Left ventricle myocardium superior (tissue), 1 donor: Measurements from ENCODE around the gene CCDC178. TPM values are rescaled to one million over a fixed set of nuclear protein-coding genes. Genes with fewer than 3 reads are reported as not detected.
"Not testable (repeated sequence)": the region's sequence is repeated elsewhere in the genome, so short reads cannot be mapped to it uniquely, and the experiment has no call there.

Experiments used
- ATAC-seq: fragments of 200-7000 bp; cut with Tn5 transposase; one replicate; pipeline ENCODE4 v1.9.1; 2020; ENCODE audit warnings: mild to moderate bottlenecking, moderate library complexity
- DNase-seq: peaks from one replicate; pipeline ENCODE4 v3.0.0-alpha.2; 2020
- intact Hi-C: fragments of 100-400 bp; cut with micrococcal nuclease; formaldehyde crosslinking; loops from one replicate; pipeline ENCODE4 v1.11.0; 2022
- long read RNA-seq: library from polyadenylated mRNA; unstranded; transcript quantifications from one replicate; pipeline ENCODE4 v2.0.0, GENCODE V29; 2021
- total RNA-seq: library from RNA; stranded (reverse); fragmentation: NEBNext Ultra II Directional; extraction: Animal tissue kit (Norgen Biotek cat#: 25700); gene quantifications from one replicate; pipeline ENCODE4 v1.2.1, GENCODE V29; 2021
- donor health status: DM: no; HTN: yes; CAD: no; lungs with severe emphysema.

The CCDC178 gene, protein sequence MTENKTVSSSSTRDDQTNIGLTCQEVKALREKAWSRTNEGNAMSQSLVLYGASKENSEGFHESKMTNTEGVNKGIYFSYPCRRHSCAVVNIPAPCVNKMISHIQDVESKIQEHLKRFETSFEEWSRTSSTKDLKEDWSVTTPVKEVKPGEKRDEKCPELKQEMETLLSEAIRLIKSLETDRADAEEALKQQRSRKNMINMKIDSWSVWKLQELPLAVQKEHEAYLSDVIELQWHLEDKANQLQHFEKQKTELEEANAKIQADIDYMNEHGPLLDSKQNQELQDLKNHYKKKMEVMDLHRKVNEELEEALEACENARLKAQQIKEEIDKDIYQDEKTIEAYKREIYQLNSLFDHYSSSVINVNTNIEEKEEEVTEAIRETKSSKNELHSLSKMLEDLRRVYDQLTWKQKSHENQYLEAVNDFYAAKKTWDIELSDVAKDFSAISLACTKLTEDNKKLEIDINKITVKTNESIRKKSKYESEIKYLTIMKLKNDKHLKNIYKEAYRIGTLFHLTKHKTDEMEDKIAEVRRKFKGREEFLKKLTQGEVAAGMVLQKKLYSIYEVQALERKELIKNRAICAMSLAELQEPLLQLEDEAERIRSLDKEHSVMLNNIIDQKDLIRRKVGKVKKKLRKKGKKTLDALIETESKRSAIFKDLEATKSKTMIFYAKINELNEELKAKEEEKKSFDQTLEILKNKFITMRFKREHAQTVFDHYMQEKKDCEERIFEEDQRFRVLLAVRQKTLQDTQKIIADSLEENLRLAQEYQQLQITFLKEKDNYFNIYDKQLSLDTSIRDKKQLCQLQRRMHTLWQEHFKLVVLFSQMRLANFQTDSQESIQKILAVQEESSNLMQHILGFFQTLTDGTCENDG
- total RNA-seq, result 0.55 TPM
- long read RNA-seq, result 0 reads

DNA sequence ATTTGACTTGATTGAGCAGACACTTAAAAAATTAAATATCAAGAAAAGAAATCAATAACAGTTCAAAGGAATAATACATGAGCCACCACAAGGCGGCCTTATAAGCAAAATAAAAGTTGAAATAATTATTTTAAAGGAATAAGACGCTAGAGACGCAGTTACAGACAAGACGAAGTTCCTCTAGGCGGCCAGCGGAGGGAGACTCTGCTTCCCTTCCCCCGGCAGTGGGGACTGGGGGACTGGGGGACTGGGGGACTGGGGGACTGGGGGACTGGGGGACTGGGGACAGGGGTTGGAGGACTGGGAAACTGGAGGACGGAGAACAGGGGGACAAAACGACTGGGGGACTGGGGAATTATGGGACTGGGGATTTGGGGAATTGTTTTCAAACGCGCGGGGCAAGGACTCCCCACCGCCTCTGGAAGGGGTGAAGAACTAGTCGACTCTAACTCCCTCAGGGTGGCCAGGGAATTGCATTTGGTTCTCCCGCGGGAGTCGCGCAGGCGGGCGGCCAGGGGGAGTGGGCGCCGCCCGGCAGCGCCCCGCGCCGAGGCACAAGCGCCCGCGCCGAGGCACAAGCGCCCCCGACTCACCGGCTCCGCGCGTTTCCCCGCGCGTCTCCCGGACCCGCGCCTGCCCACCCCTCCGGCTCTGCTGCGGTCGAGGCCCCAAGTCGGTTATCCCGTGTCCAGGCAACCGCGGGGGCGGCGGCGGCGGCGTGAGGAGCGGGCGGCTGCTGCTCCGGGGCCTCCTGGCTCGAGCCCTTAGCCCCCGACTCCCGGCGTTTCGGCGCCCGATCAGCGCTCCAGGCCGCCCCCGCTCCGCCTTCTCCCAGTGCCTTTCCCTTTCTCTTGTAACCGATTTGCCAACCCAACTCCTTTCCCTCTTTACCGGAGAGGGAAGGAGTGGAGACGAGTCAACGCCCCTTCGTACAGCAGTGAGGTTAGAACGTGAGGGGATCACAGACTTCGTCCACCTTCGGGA is at the start of gene CCDC178:
Gene CCDC178 (minus strand): TSS at position 662 of the 984 bp plus-strand sequence. CDS start 28,633 bp downstream, outside the sequence.
- intact Hi-C loops, result no loop called here
- DNase-seq (peak; percentile 37), ATAC-seq (peak; percentile 88)

DNA sequence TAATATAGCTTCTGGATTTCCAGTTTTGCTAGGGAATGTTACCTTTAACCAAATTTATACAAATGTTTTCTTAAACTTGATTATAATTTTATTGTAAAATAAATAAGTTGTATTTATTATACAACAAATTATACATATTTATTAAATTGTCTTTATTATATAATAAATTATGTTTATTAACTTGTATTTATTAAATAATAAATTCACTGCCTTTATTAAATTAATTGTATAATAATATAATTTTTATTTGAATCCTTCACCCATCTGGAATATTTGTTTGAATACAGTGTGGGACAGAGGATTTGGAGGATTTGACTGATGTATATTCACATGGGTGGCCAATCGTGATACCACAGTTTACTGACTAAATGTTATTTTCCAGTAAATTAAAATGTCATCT is 43.4 kb upstream of the CCDC178 start:
- intact Hi-C loops, result no loop called here
- ATAC-seq (no peak), DNase-seq (no peak)

DNA sequence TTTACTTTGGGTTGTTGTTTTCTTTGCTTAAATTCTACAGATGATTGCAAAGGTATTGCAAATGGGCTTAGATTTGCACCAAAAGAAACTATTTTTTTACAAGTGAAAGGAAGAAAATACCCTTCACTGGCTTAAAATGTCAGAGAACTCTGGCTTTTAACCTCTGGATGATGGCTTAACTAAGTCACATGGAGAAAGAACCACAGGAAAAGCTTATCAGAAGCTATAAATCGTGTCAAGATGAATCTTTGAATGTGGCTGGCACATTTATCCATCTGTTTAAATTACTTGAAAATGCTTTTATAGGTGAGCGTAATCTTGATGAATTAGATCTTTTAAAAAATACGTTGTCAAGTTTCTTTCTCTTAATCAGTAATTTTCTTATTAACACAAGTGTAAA is 32.0 kb upstream of the CCDC178 start:
- intact Hi-C loops, result no loop called here
- ATAC-seq (no peak), DNase-seq (no peak)

DNA sequence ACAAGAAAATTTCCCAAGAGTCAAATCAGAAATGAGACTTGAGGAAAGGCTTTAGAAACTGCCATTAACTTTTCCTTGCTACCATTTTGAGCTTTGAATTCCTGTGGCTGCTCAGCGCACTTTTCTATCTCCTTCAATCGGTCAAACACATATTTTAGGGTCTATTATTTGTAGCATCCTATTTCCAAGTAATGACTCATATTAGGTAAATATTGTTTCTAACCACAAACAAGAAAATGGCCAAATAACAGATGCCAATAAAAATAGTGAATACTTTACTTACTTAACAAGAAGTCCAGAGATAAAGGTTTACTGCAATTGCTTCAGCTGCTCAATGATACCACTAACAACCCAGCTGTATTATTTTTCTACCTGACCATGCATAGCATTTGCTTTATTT is 29.7 kb upstream of the CCDC178 start:
- no peak for DNase-seq
- intact Hi-C loops, result no loop called here
- ATAC-seq, result no peak

DNA sequence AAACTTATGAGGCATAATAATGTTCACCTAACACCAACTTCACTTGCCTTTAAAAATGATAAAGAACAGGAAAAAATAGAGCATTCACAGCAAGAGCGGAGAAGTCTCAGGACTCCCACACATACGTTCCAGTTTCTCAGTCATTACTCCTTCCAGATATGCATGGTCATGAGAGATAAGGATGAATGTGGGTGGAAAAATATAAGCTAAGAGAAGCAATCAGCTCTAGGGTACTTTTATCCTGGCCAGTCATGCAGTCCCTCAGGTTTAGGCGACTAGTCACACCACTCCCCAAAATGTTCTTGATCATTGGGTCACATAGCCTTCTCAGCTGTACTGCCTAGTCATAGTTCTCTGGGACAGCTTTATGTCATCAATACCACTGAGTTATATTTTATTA is 29.2 kb upstream of the CCDC178 start:
- DNase-seq, result no peak
- ATAC-seq, result no peak
- intact Hi-C loops, result no loop called here

DNA sequence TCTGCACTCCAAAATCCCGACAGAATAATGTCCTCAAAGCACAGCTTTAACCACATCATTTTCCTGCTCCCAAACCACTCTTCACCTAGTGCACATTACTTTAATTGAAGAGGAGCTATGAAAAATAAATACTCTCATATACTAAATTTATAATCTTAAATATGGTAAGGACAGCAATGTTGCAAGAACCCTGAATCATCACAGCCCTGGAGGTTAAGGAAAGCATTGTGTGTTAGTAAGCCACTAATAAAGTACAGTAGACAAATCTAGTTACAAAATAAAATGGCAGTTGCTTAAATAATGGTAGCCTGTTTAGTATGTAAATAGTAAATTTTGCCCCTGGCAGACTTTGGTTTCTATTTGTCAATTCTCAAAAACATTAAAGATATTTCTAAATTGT is 27.0 kb upstream of the CCDC178 start:
- ATAC-seq (no peak), DNase-seq (no peak)
- intact Hi-C loops, result no loop called here

DNA sequence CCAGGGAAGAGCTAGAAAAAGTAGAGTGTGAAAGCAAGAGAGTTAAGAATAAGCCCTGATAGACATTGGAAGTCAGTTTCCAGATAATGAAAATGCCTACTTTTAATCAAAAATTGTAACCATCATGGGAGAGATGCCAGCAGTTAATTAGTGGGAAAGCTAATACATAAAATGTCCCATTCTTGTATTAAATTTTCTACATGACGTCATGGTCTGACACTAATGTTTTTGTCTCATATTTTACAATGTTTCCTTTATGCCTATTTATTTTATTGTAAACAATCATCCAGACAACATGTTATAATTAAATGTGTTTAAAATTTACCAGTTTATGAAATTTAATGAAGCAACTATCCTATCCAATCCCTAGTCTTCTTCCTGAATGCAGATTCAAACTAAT is 26.3 kb upstream of the CCDC178 start:
- DNase-seq, result no peak
- intact Hi-C loops, result no loop called here
- ATAC-seq, result no peak

DNA sequence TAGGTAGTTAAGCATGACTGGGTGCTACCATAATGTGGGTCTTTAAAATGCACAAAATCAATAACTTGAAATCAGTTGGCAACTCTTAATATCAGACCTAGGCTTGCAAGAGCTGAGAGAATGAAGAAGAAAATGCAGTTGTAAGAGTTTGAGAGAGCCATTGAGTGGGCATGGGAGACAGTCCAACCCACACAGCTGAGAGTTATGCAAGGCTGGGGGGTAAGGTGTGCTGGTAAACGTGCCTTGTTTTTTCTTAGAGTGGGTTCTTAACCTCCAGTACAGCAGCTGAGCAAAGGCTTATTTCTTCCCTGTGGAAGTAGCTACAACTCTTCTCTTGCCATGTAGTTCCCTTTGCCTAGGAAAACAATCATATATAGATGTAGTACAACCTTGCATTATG is 20.2 kb upstream of the CCDC178 start:
- ATAC-seq, result no peak
- intact Hi-C loops, result no loop called here

DNA sequence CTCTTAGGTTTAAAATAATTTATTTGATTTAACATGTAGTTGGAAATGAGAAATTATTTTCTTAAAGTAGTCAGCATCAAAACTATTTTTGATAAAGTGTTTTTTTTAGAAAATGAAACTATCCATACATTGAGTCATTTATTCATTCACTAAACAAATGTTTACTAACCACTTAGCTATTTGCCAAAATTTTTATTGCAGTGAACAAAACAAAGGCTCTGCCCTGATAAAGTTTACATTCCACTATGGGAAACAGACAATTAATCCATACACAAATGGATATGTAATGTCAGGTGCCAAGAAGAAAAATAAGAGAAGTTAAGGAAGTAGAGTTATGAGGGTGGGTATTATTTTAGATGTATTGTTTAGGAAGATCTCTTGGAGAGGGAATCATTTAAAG is 19.1 kb upstream of the CCDC178 start:
- intact Hi-C loops, result no loop called here
- DNase-seq (no peak), ATAC-seq (no peak)

More for the DNA sequence above, 20.2 kb upstream of the CCDC178 start:
- no peak for DNase-seq

DNA sequence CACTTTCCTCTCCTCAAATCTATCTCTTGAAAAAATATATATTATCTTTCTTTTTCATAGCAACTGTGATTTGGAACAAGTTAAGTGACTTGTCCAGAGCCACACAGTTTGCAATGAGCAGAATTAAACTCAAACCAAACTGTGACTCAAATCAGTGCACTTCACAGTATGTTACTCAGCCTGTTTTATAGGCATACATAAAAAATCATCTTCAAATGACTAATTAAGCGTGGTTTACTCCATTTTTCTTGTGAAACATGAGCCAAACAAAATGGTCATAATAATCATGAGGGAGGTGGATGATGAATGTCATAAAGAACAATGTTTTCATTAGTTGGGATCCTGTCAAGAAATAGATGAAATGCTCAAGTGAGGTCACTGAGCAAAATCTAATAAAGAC is 6.1 kb upstream of the CCDC178 start:
- intact Hi-C loops, result no loop called here

DNA sequence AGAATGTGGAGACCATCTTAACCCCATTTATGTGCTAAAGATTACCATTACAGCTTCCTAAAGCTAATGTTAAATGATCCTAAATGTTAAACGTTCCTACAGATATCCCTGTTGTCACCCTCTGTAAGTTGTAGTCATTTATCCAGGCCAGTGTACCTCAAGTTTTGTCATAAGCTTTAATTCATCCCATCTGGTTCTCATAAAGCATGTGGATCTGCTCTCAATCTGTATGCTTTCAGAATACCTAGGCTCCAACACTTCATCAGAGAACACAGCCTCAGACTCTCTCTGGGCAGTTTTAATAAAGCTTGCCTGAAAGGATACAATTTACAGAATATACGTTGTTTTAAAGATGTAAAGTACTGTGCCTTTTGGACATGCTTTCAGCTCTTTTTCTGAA is 4.2 kb upstream of the CCDC178 start:
- ATAC-seq (no peak), DNase-seq (no peak)
- intact Hi-C loops, result no loop called here

More for the DNA sequence above, 6.1 kb upstream of the CCDC178 start:
- DNase-seq (no peak), ATAC-seq (no peak)

DNA sequence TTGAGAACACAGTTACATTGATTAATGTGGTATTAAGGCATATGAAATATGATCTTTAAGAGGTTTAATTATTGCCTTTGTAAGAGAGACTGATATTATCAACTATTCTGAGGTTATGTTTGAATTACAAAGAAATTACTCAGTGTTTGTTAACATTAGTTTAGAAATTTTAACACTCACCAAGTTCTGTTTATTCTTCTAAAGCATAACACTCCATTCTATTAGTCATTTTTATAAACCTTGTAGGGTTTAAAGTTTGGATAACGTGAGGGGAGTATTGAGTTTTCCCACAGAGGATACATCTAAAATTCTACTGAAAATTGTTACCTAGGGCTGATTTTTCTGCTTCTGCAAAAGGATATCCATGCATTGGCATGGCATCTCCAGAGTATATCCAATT is 7.7 kb downstream of the CCDC178 start:
- intact Hi-C loops, result no loop called here
- DNase-seq, result no peak
- no peak for ATAC-seq

DNA sequence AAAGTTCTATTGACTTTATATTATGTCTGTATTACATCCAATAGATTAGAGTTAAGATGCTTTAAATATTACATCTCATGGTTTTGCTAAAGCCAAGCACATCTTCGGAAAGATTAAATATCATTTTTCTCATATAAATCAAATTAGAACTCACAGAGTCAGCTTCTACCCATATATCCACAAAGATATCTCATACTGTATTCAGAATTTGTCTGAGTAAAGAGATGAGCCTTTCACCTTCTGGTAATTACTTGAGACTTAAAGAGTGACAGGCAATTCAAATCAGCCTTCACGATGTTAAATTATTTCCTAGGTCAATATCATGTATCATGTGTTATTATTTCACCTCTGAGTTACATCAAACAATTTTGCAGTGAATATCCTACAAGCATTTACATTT is 13.0 kb downstream of the CCDC178 start:
- intact Hi-C loops, result no loop called here
- DNase-seq (no peak), ATAC-seq (no peak)

DNA sequence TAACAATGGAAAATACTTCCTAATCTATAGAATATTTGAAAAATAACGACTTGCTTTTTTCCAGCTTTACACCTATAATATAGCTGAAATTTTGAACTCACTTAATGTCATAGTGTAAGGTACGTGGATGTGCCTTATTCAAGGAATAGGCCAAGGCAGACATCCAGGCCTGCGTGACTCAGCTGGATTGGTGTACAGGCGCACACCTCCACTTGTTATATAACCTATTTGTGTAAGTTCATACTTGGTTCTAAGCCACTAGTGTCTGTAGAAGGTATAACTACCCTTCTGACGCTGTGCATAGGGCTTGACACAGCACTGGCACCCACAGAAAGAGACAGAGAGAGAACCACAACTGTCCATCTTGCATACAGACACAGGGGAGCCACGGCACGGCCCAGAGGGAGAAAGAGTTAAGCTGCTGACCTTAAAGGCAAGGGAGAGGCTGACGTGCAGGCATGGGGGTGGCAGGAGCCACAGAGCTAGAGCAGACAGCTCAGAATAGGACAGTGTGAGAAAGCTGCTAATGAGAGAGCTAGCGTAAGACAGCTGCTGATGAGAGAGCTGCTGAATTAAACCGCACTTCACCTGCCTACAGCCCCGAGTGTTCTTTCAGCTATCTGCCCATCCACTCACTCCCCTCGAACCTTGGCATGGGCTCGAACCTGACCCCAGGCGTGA is 16.1 kb downstream of the CCDC178 start:
- intact Hi-C loops, result no loop called here
- DNase-seq, result peak; percentile 17
- no peak for ATAC-seq

DNA sequence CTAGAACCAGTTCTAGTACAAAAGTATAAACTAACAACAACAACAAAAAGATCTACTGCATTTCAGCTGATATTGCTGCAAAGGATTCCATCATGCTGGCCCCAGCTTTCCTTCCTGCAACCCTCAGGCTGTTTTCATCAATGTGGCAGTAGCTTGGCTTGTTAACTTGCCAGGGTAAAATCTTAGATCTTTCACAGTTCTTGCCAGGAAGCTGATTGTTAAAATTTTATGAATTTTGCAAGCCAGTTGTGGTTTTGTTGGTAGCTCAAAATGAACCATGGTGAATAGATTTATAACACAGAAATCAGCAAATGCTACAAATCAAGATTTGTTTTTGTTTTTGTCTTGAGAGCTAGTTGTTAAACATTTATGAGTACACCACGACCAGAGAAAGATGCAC is 19.3 kb downstream of the CCDC178 start:
- intact Hi-C loops, result no loop called here
- DNase-seq (no peak), ATAC-seq (no peak)

DNA sequence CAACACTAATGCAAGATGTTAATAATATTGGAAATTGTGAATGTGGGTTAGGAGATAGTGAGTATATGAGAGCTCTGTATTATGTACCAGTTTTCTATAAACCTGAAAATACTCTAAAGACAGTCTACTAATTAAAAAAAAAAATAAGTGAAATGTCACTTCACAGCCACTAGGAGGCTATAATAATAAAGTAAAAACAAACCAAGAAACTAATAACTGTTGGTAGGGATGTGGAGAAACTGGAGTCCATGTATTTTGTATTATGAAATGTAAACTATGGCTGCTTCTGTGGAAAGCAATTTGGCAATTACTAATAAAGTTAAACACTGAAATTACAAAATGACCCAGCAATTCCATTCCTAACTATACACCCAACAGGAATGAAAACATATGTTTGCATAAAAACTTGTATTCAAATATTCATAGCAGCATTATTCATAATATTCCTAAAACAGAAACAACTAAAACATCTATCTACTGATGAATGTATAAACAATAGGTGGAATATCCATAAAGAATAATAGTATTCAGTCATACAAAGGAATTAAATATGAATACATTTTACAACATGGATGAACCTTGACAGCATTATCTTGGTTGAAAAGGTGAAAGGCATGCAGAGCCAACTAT is 36.2 kb downstream of the CCDC178 start:
- ATAC-seq, result no peak
- intact Hi-C loops, result no loop called here

DNA sequence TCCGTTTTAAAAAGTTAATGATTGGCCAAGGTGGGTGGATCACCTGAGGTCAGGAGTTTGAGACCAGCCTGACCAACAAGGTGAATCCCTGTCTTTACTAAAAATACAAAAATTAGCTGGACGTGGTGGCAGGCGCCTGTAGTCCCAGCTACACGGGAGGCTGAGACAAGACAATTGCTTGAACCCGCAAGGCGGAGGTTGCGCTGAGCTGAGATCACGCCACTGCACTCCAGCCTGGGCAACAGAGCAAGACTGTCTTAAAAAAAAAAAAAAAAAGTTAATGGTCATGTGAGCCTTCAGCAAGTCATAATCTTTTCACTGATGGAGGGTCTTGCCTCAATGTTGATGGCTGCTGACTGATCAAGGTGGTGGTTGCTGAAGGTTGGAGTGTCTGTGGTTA is 41.6 kb downstream of the CCDC178 start:
- intact Hi-C loops, ATAC-seq, DNase-seq: not testable (repeated sequence)

More for the DNA sequence above, 36.2 kb downstream of the CCDC178 start:
- no peak for DNase-seq

DNA sequence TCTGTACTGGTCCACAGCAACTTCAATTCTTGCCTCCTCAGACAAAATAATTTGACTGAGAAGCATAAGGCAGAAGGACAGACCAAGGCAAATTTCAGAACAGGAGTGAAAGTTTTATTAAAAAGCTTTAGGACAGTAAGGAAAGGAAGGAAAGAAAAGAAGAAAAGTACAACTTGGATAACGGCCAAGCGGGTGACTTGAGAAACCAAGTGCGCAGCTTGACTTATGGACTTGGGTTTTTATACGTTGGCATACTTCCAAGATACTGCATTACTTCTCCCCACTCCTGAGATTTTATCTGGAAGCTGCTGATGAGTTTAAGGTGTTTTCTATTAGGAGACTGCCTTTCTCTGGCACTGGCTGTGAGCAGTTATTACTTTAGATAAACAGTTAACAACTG is 64.7 kb downstream of the CCDC178 start:
- intact Hi-C loops, result no loop called here
- DNase-seq, result no peak
- ATAC-seq, result no peak
